OCI-LY7 (cell line): ENCODE data around the gene SGPL1. TPM values are rescaled to one million over a fixed set of nuclear protein-coding genes. Genes with fewer than 3 reads are reported as not detected.

Experiments used
- BruUV-seq: library from RNA; stranded (reverse); fragments of 400-500 nt; replicated peaks from 2 replicates; lab custom pipeline; 2021; lab: Mats Ljungman, UMichigan
- CTCF ChIA-PET: fragments of 300-600 bp; sonication (Branson Sonifier 250); formaldehyde crosslinking; loops from one replicate; lab custom pipeline; 2022; ENCODE audit warnings: antibody characterized with exemption; ENCODE audit not compliant: unreplicated experiment; lab: Charles Lee
- POLR2A ChIA-PET: fragments of 300-600 bp; sonication (Branson Sonifier 250); formaldehyde crosslinking; loops from one replicate; lab custom pipeline; 2022; ENCODE audit warnings: antibody characterized with exemption; lab: Charles Lee
- DNase-seq: peaks from one replicate; pipeline ENCODE4 v3.0.0-alpha.2; 2015; ENCODE audit warnings: low spot score
- H2AFZ ChIP-seq: fragments of 200-600 bp; sonication (generic), shearing (Covaris generic); 2 replicates; pipeline ENCODE4 v1.6.1; 2014; ENCODE audit warnings: mild to moderate bottlenecking, antibody characterized with exemption, low read length, moderate library complexity
- H3K27ac ChIP-seq: fragments of 200-600 bp; sonication (generic); 2 replicates; pipeline ENCODE4 v1.5.1; 2014; ENCODE audit warnings: mixed run types, low read depth, mild to moderate bottlenecking, moderate library complexity, low read length, inconsistent platforms; ENCODE audit not compliant: poor library complexity, severe bottlenecking
- H3K36me3 ChIP-seq: fragments of 200-600 bp; sonication (generic); 2 replicates; pipeline ENCODE4 v1.6.1; 2014; ENCODE audit warnings: mild to moderate bottlenecking, antibody characterized with exemption, low read length, moderate library complexity, mixed read lengths; ENCODE audit not compliant: insufficient read depth
- H3K4me1 ChIP-seq: fragments of 200-600 bp; sonication (generic); 2 replicates; pipeline ENCODE4 v1.5.1; 2014; ENCODE audit warnings: mild to moderate bottlenecking, low read length; ENCODE audit not compliant: insufficient read depth, poor library complexity, severe bottlenecking
- H3K4me2 ChIP-seq: fragments of 200-600 bp; sonication (generic); 2 replicates; pipeline ENCODE4 v1.6.1; 2014; ENCODE audit warnings: mild to moderate bottlenecking, low read length
- H3K4me3 ChIP-seq: fragments of 200-600 bp; sonication (generic); 2 replicates; pipeline ENCODE4 v1.5.1; 2014; ENCODE audit warnings: mild to moderate bottlenecking, low read depth, low read length; ENCODE audit not compliant: poor library complexity, severe bottlenecking
- H3K79me2 ChIP-seq: fragments of 200-600 bp; sonication (generic); 2 replicates; pipeline ENCODE4 v1.6.1; 2016; ENCODE audit warnings: low read depth, mild to moderate bottlenecking, low read length, moderate library complexity, mixed read lengths; ENCODE audit not compliant: insufficient read depth
- H3K9me2 ChIP-seq: fragments of 200-600 bp; sonication (generic); 2 replicates; pipeline ENCODE4 v1.6.1; 2016; ENCODE audit warnings: mild to moderate bottlenecking, low read length, mixed read lengths; ENCODE audit not compliant: insufficient read depth
- H3K9me3 ChIP-seq: fragments of 200-600 bp; sonication (generic); 2 replicates; pipeline ENCODE4 v1.6.1; 2014; ENCODE audit warnings: mild to moderate bottlenecking, mixed run types, low read length, mixed read lengths
- H4K20me1 ChIP-seq: fragments of 200-600 bp; sonication (generic); 2 replicates; pipeline ENCODE4 v1.6.1; 2014; ENCODE audit warnings: mild to moderate bottlenecking, antibody characterized with exemption, low read length, moderate library complexity, mixed read lengths; ENCODE audit not compliant: insufficient read depth
- EZH2phosphoT487 ChIP-seq: fragments of 200-600 bp; sonication (generic); IDR thresholded peaks from 2 replicates; pipeline ENCODE4 v1.6.1; 2018; ENCODE audit warnings: low read depth, borderline replicate concordance, mild to moderate bottlenecking, mixed run types, antibody characterized with exemption, low read length, moderate library complexity, mixed read lengths
- intact Hi-C: fragments of 100-400 bp; cut with micrococcal nuclease; formaldehyde crosslinking; loops from one replicate; pipeline ENCODE4 v1.10.0; 2022; ENCODE audit not compliant: unreplicated experiment
- total RNA-seq, 2 experiments: library from RNA; depleted of rRNA in 1 of 2; stranded (reverse); fragments of >200 nt in 1 of 2; shearing (Covaris generic) in 1 of 2; gene quantifications; 2 replicates each; pipeline ENCODE4 v1.2.3, GENCODE V29; 2014 to 2022
- TF ChIP-seq, protein P1 (sequence below): fragments of 200-600 bp; sonication (generic); conservative IDR thresholded peaks from 2 replicates; pipeline ENCODE4 v1.5.1; 2014; ENCODE audit warnings: mild to moderate bottlenecking, antibody characterized with exemption, low read length, moderate library complexity, mixed read lengths

Gene SGPL1
- total RNA-seq, 2 experiments from 2014 or later: 11.7 to 25.1 TPM

DNA sequence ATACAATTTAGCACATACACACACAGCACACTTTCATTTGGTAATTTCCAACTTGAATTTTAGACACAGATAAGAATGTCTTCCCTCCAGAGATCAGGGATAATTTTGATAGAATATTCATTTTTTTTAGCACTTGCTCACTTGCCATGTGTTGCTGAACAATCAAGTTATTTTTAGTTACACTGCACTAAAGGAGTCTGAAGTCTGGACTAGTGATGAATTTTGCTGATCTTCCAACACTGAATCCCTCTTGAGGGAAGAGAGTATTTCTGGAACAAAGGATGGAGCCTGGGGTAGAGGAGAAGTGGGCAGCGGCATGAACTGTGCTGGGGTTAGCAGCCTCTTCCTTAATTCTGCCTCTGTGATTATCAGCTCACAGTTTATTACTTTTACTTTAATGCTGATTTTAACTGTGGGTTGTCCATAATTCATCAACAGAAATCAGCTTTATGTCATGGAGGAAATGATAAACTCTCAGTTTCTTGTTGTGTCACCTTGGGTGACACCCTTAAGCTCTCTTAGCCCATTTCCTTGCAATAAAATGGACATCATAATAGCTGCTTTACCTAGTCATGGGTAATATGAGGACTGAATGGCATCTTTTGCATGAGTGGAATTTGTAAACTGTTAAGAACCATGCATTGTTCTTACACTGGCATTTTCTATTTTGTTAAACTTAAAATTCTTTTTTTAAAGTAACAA is 32.1 kb downstream of the SGPL1 start:
- ChIA-PET CTCF (no interaction called here), POLR2A (interaction anchor here (0.6 to 2.3 kb wide), 2 partner anchors 30 to 235 kb away, joined by 5 to 9 read pairs; no protein-coding TSS in a partner anchor)
- Histone ChIP-seq H3K79me2 (no peaks in the 10 kb centered on the region), H4K20me1 (no peaks in the 10 kb centered on the region), H3K27ac (no peak overlapping the region), H2AFZ (no peak overlapping the region), H3K9me2 (no peaks in the 10 kb centered on the region), H3K36me3 (peaks cover 9% of the 10 kb centered on the region; the same call in 1 of the 2 replicates), H3K4me2 (no peak overlapping the region), H3K4me3 (no peak overlapping the region), H3K9me3 (no peaks in the 10 kb centered on the region), H3K4me1 (no peaks in the 10 kb centered on the region)
- TF ChIP-seq EZH2phosphoT487: no peak
- TF ChIP-seq, protein P1, sequence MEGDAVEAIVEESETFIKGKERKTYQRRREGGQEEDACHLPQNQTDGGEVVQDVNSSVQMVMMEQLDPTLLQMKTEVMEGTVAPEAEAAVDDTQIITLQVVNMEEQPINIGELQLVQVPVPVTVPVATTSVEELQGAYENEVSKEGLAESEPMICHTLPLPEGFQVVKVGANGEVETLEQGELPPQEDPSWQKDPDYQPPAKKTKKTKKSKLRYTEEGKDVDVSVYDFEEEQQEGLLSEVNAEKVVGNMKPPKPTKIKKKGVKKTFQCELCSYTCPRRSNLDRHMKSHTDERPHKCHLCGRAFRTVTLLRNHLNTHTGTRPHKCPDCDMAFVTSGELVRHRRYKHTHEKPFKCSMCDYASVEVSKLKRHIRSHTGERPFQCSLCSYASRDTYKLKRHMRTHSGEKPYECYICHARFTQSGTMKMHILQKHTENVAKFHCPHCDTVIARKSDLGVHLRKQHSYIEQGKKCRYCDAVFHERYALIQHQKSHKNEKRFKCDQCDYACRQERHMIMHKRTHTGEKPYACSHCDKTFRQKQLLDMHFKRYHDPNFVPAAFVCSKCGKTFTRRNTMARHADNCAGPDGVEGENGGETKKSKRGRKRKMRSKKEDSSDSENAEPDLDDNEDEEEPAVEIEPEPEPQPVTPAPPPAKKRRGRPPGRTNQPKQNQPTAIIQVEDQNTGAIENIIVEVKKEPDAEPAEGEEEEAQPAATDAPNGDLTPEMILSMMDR: no peak
- BruUV-seq: no TSS peak
- intact Hi-C loops: no loop called here
- no peak for DNase-seq

DNA sequence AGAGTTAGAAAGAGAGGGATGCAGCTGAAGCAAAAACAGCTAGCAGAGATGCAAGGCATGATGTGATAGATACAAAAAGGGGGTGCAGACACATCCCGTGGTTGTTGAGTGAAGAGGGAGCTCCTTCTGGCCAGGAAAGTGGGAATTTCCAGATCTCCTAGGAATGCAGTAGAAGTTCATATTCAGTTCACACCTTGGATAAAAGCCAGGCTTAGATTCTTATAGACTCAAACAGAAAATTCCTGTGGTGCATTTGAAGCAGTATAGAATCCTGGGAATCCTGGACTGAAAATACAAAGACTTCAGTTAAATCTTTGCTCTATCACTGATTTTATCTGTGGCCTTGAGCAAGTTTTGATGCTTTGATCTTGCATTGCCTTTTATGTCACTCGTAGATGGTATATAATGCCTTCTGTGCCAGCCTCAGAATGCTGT is 33.9 kb downstream of the SGPL1 start:
- Histone ChIP-seq H3K79me2 (no peaks in the 10 kb centered on the region), H2AFZ (no peak overlapping the region), H3K36me3 (peaks cover 10% of the 10 kb centered on the region; the same call in 1 of the 2 replicates), H4K20me1 (no peaks in the 10 kb centered on the region), H3K4me2 (no peak overlapping the region), H3K9me2 (no peaks in the 10 kb centered on the region), H3K27ac (no peak overlapping the region), H3K4me3 (no peak overlapping the region), H3K4me1 (no peaks in the 10 kb centered on the region), H3K9me3 (no peaks in the 10 kb centered on the region)
- intact Hi-C loops: no loop called here
- ChIA-PET CTCF (no interaction called here), POLR2A (interaction anchor here (0.8 kb wide), 1 partner anchor 9 kb away, joined by 3 read pairs; no protein-coding TSS in a partner anchor)
- no TSS peak for BruUV-seq
- DNase-seq: no peak
- TF ChIP-seq, protein P1: no peak
- TF ChIP-seq EZH2phosphoT487: no peak

DNA sequence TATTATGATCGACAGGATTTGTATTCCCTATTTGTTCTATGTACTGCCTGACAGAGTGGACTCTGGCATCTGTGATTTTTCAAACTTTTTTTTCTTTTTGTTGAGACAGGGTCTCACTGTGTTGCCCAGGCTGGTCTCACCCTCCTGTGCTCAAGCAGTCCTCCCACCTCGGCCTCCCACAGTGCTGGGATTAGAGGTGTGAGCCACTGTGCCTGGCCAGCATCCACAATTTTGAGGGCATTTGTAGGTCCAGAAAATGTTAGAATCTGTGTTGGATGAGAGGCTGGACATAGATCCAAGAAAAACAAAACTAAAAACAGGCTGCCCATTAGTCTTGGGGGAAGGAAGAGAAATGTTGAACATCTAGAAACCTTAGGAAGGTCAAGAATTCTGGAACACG is 34.3 kb downstream of the SGPL1 start:
- Histone ChIP-seq H3K9me2 (no peaks in the 10 kb centered on the region), H3K79me2 (no peaks in the 10 kb centered on the region), H3K27ac (no peak overlapping the region), H2AFZ (no peak overlapping the region), H3K4me2 (no peak overlapping the region), H4K20me1 (no peaks in the 10 kb centered on the region), H3K4me1 (no peaks in the 10 kb centered on the region), H3K36me3 (peaks cover 13% of the 10 kb centered on the region; the same call in 1 of the 2 replicates), H3K9me3 (no peaks in the 10 kb centered on the region), H3K4me3 (no peak overlapping the region)
- POLR2A ChIA-PET: interaction anchor here (0.6 kb wide), 1 partner anchor 21 kb away, joined by 4 read pairs; no protein-coding TSS in a partner anchor
- no peak for TF ChIP-seq EZH2phosphoT487
- TF ChIP-seq, protein P1: no peak
- intact Hi-C loops: no loop called here
- no TSS peak for BruUV-seq
- no peak for DNase-seq
- CTCF ChIA-PET: interaction anchor here (0.6 kb wide), 1 partner anchor 16 kb away, joined by 5 read pairs; no protein-coding TSS in a partner anchor
